HG03139 (cell line): ENCODE measurements around the gene TVP23C.

Experiments
- ATAC-seq: cut with Tn5 transposase; IDR thresholded peaks from one replicate; pipeline ENCODE4 v1.9.1; 2021; ENCODE audit not compliant: unreplicated experiment

The TVP23C gene

GRCh38 chr17:15496735-15497670 lies 66.3 kb downstream of the TVP23C start:
- ATAC-seq, result no peak

GRCh38 chr17:15494821-15495220 lies 68.5 kb downstream of the TVP23C start:
- no peak for ATAC-seq

GRCh38 chr17:15493693-15494035 lies 69.6 kb downstream of the TVP23C start:
- no peak for ATAC-seq

- ATAC-seq, result no peak
Observed at GRCh38 chr17:15492791-15493692, 70.2 kb downstream of the TVP23C start.

GRCh38 chr17:15492186-15492585 lies 71.1 kb downstream of the TVP23C start:
- ATAC-seq, result no peak

- ATAC-seq, result no peak
Observed at GRCh38 chr17:15490634-15491261, 72.5 kb downstream of the TVP23C start.

- no peak for ATAC-seq
Observed at GRCh38 chr17:15488557-15488956, 74.7 kb downstream of the TVP23C start.

GRCh38 chr17:15485045-15485444 lies 78.2 kb downstream of the TVP23C start:
- no peak for ATAC-seq

GRCh38 chr17:15483431-15483830 lies 79.9 kb downstream of the TVP23C start:
- ATAC-seq, result no peak

GRCh38 chr17:15482476-15482875 lies 80.8 kb downstream of the TVP23C start:
- no peak for ATAC-seq

- ATAC-seq, result no peak
Observed at GRCh38 chr17:15481481-15481880, 81.8 kb downstream of the TVP23C start.

- ATAC-seq, result no peak
Observed at GRCh38 chr17:15480204-15480603, 83.1 kb downstream of the TVP23C start.

GRCh38 chr17:15479703-15480102 lies 83.6 kb downstream of the TVP23C start:
- no peak for ATAC-seq

- ATAC-seq, result no peak
Observed at GRCh38 chr17:15478845-15479244, 84.4 kb downstream of the TVP23C start.

GRCh38 chr17:15475631-15476354 lies 87.5 kb downstream of the TVP23C start:
- no peak for ATAC-seq

- ATAC-seq, result no peak
Observed at GRCh38 chr17:15472891-15473290, 90.4 kb downstream of the TVP23C start.

GRCh38 chr17:15470536-15470935 lies 92.7 kb downstream of the TVP23C start:
- ATAC-seq, result no peak

- ATAC-seq, result no peak
Observed at GRCh38 chr17:15469260-15469659, 94.0 kb downstream of the TVP23C start.

GRCh38 chr17:15468126-15468525 lies 95.2 kb downstream of the TVP23C start:
- no peak for ATAC-seq

GRCh38 chr17:15467592-15467991 lies 95.7 kb downstream of the TVP23C start, which contains the start of gene CDRT4:
TSS of gene CDRT4 (minus strand) at chr17:15467621. CDS start at chr17:15440238, 27,383 bp downstream.
- ATAC-seq, result no peak

GRCh38 chr17:15466131-15466530 lies 97.2 kb downstream of the TVP23C start:
- ATAC-seq, result no peak
